Measurements from ENCODE around the gene PTPN9. TPM values are rescaled to one million over a fixed set of nuclear protein-coding genes. Genes with fewer than 3 reads are reported as not detected.

The PTPN9 gene
- total RNA-seq, 1 experiment from 2014 or later: 64.9 TPM

DNA sequence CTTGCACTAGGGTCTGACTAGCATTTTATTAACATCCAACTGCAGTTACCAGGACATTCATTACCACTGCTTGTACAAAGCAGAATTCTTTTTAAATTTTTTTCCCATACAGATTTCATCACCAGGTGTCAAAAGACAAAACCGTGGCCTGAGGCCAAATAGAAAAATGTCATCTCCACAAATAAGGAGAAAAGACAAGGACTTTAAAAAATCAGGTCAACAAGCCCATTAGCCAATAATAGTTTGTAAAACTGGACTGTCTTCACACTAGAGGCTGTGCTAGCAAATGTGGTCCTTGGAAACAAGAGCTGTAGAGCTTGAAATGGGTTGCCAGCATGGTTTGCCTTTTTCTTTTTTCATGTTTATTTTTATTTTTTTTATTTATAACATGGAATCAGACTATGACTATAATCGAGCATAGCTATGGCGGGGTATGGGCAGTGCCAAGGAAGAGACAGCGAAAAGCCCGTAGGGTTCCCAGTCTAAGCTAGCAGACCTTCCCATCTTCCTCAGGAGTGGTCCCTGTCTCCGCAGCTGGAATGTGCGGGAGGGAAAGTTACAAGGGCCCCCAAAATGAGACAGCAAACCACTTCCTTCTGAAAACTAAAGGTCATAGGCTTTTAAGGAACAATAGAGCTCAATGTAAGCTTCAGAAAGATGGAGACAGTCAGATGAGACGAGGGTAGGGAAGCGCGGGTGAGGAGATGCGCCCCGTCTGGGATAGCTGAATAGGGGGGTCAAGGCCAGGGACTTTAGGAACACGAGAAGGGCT, 1.5 kb downstream of the PTPN9 start:
- intact Hi-C loops (cut with micrococcal nuclease; ENCODE audit: unreplicated experiment): no loop called here
- no peaks in the 10 kb centered on the region for H3K27me3 ChIP-seq (replicated peaks; ENCODE audit: insufficient read depth, low read depth, low read length, poor library complexity)
- BruUV-seq (replicated peaks): TSS peak; percentile 52
- no peak for DNase-seq (ENCODE audit: low spot score)
- H3K36me3 ChIP-seq (ENCODE audit: insufficient read depth, low read length, poor library complexity, severe bottlenecking): no peaks in the 10 kb centered on the region
- CTCF ChIA-PET: interaction anchor here (0.5 kb wide), 1 partner anchor 696 kb away, joined by 3 read pairs; no protein-coding TSS in a partner anchor
- peak overlapping the region; percentile 85 for H3K4me3 ChIP-seq (ENCODE audit: low read depth, low read length, poor library complexity, severe bottlenecking)
- peak overlapping the region; percentile 97 for H3K27ac ChIP-seq (ENCODE audit: low read depth, low read length, poor library complexity, severe bottlenecking)
- TF ChIP-seq, protein P1, sequence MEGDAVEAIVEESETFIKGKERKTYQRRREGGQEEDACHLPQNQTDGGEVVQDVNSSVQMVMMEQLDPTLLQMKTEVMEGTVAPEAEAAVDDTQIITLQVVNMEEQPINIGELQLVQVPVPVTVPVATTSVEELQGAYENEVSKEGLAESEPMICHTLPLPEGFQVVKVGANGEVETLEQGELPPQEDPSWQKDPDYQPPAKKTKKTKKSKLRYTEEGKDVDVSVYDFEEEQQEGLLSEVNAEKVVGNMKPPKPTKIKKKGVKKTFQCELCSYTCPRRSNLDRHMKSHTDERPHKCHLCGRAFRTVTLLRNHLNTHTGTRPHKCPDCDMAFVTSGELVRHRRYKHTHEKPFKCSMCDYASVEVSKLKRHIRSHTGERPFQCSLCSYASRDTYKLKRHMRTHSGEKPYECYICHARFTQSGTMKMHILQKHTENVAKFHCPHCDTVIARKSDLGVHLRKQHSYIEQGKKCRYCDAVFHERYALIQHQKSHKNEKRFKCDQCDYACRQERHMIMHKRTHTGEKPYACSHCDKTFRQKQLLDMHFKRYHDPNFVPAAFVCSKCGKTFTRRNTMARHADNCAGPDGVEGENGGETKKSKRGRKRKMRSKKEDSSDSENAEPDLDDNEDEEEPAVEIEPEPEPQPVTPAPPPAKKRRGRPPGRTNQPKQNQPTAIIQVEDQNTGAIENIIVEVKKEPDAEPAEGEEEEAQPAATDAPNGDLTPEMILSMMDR (conservative IDR thresholded peaks at IDR 0.05; ENCODE audit: low read depth, low read length): no peak
- no peak for TF ChIP-seq EZH2 (IDR thresholded peaks at IDR 0.05; ENCODE audit: borderline replicate concordance, low read depth, low read length, poor library complexity, severe bottlenecking)
- H3K9me3 ChIP-seq (ENCODE audit: low read depth, low read length, poor library complexity, severe bottlenecking): no peaks in the 10 kb centered on the region
- POLR2A ChIA-PET (ENCODE audit: low non-redundant PET): no interaction called here
- peaks cover 27% of the 10 kb centered on the region for H3K4me1 ChIP-seq (ENCODE audit: insufficient read depth, low read length, poor library complexity, severe bottlenecking)

- H3K9me3 ChIP-seq (ENCODE audit: low read depth, low read length, poor library complexity, severe bottlenecking): no peaks in the 10 kb centered on the region
- peaks cover 21% of the 10 kb centered on the region for H3K4me1 ChIP-seq (ENCODE audit: insufficient read depth, low read length, poor library complexity, severe bottlenecking)
- intact Hi-C loops (cut with micrococcal nuclease; ENCODE audit: unreplicated experiment): no loop called here
- H3K27me3 ChIP-seq (replicated peaks; ENCODE audit: insufficient read depth, low read depth, low read length, poor library complexity): no peaks in the 10 kb centered on the region
- no TSS peak for BruUV-seq (replicated peaks)
- ChIA-PET CTCF (interaction anchor here (0.6 kb wide), 1 partner anchor 103 kb away, joined by 3 read pairs; no protein-coding TSS in a partner anchor), POLR2A (ENCODE audit: low non-redundant PET) (no interaction called here)
- DNase-seq (ENCODE audit: low spot score): no peak
- no peak for TF ChIP-seq EZH2 (IDR thresholded peaks at IDR 0.05; ENCODE audit: borderline replicate concordance, low read depth, low read length, poor library complexity, severe bottlenecking)
- TF ChIP-seq, protein P1 (conservative IDR thresholded peaks at IDR 0.05; ENCODE audit: low read depth, low read length): no peak
- H3K27ac ChIP-seq (ENCODE audit: low read depth, low read length, poor library complexity, severe bottlenecking): no peak overlapping the region
- peaks cover 4% of the 10 kb centered on the region for H3K36me3 ChIP-seq (ENCODE audit: insufficient read depth, low read length, poor library complexity, severe bottlenecking)
- no peak overlapping the region for H3K4me3 ChIP-seq (ENCODE audit: low read depth, low read length, poor library complexity, severe bottlenecking)
These were observed 5.3 kb downstream of the PTPN9 start for GRCh38 chr15:75573648-75574384.

DNA sequence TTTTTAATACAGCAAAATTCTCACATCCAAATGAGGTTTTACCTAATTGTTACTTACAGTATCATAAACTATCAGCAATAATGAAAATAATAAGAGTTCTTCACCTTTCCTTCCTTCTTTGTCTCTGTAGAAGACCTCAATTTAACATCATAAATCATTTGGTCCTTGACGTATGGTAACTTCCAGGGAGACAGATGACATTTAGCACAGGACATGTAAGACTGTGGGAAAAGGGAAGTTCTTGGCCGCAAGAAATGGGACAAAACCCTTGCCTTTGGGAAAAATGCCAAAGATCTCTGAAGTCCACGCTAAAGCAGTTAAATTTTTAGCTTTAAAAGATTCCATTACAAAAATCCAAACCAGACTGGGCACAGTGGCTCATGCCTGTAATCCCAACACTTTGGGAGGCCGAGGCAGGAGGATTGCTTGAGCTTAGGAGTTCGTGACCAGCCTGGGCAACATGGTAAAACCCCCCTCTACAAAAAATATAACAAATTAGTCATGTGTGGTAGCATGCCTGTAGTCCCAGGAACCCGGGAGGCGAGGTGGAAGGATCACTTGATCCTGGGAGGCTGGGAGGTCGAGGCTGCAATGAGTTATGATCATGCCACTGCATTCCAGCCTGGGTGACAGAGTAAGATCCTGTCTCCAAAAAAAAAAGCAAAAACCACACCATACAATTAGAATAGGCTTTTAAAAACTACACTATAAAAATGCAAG, 8.8 kb downstream of the PTPN9 start:
- no peak for DNase-seq (ENCODE audit: low spot score)
- no peaks in the 10 kb centered on the region for H3K27me3 ChIP-seq (replicated peaks; ENCODE audit: insufficient read depth, low read depth, low read length, poor library complexity)
- ChIA-PET POLR2A (ENCODE audit: low non-redundant PET) (no interaction called here), CTCF (no interaction called here)
- peaks cover 4% of the 10 kb centered on the region for H3K36me3 ChIP-seq (ENCODE audit: insufficient read depth, low read length, poor library complexity, severe bottlenecking)
- no TSS peak for BruUV-seq (replicated peaks)
- no peaks in the 10 kb centered on the region for H3K9me3 ChIP-seq (ENCODE audit: low read depth, low read length, poor library complexity, severe bottlenecking)
- TF ChIP-seq, protein P1 (conservative IDR thresholded peaks at IDR 0.05; ENCODE audit: low read depth, low read length): no peak
- TF ChIP-seq EZH2 (IDR thresholded peaks at IDR 0.05; ENCODE audit: borderline replicate concordance, low read depth, low read length, poor library complexity, severe bottlenecking): no peak
- intact Hi-C loops (cut with micrococcal nuclease; ENCODE audit: unreplicated experiment): no loop called here
- no peak overlapping the region for H3K4me3 ChIP-seq (ENCODE audit: low read depth, low read length, poor library complexity, severe bottlenecking)
- no peak overlapping the region for H3K27ac ChIP-seq (ENCODE audit: low read depth, low read length, poor library complexity, severe bottlenecking)
- H3K4me1 ChIP-seq (ENCODE audit: insufficient read depth, low read length, poor library complexity, severe bottlenecking): peaks cover 17% of the 10 kb centered on the region
